GM12878 (cell line): Measurements from ENCODE around the gene PLEKHG4B. TPM values are rescaled to one million over a fixed set of nuclear protein-coding genes. Genes with fewer than 3 reads are reported as not detected.

Source experiments
- ATAC-seq: fragments of 200-7000 bp; cut with Tn5 transposase; 3 replicates; pipeline ENCODE4 v1.9.1; 2020; ENCODE audit warnings: mild to moderate bottlenecking, moderate library complexity
- BruUV-seq: library from RNA; stranded (reverse); fragments of 400-500 nt; replicated peaks from 2 replicates; lab custom pipeline; 2021; lab: Mats Ljungman, UMichigan
- CTCF ChIA-PET: fragments of 300-600 bp; sonication (Branson Sonifier 250); formaldehyde crosslinking; extraction: SDS; loops from one replicate; lab custom pipeline; 2021; ENCODE audit warnings: inconsistent platforms; lab: Yijun Ruan, JAX
- POLR2A ChIA-PET: fragments of 350-600 bp; formaldehyde crosslinking; extraction: SDS; loops from one replicate; lab custom pipeline; 2021; ENCODE audit warnings: inconsistent platforms; lab: Charles Lee
- RAD21 ChIA-PET: fragments of 300-600 bp; sonication (Branson Sonifier 250); formaldehyde crosslinking; loops from one replicate; lab custom pipeline; 2023; ENCODE audit warnings: antibody characterized with exemption; ENCODE audit not compliant: unreplicated experiment; lab: Charles Lee
- SMC1A ChIA-PET: fragments of 300-600 bp; sonication (Branson Sonifier 250); formaldehyde crosslinking; loops from one replicate; lab custom pipeline; 2023; ENCODE audit not compliant: unreplicated experiment, uncharacterized antibody; lab: Charles Lee
- DNase-seq: peaks from one replicate; pipeline ENCODE4 v3.0.0-alpha.2; 2011; ENCODE audit warnings: low read depth, low spot score
- FAIRE-seq: peaks from 3 replicates; lab custom pipeline; 2011; peaks lifted over from hg19 to GRCh38; lab: Jason Lieb, UNC
- H2AFZ ChIP-seq: 2 replicates; pipeline ENCODE4 v1.6.0; 2011; ENCODE audit warnings: low read depth, low read length, control low read depth; ENCODE audit not compliant: control insufficient read depth
- H3K27ac ChIP-seq: 2 replicates; pipeline ENCODE4 v1.5.1; 2011; ENCODE audit warnings: control low read depth; ENCODE audit not compliant: control insufficient read depth, insufficient read depth
- H3K27me3 ChIP-seq, 2 experiments: replicated peaks in 1 of 2; 2 replicates each; pipeline versions ENCODE4 v1.6.0 to v1.6.1; 2011; ENCODE audit warnings: low read length in 1 of 2; ENCODE audit not compliant: control insufficient read depth in 2 of 2, insufficient read depth in 2 of 2
- H3K36me3 ChIP-seq, 2 experiments: 2 replicates each; pipeline ENCODE4 v1.5.1; 2011; ENCODE audit warnings: low read length in 1 of 2; ENCODE audit not compliant: control insufficient read depth in 2 of 2, insufficient read depth in 2 of 2
- H3K4me1 ChIP-seq: 2 replicates; pipeline ENCODE4 v1.6.1; 2011; ENCODE audit warnings: mild to moderate bottlenecking, low read length, moderate library complexity, mixed read lengths; ENCODE audit not compliant: control insufficient read depth, insufficient read depth
- H3K4me2 ChIP-seq: 2 replicates; pipeline ENCODE4 v1.6.0; 2011; ENCODE audit warnings: control low read depth; ENCODE audit not compliant: control insufficient read depth, insufficient read depth
- H3K4me3 ChIP-seq: fragments of 200-600 bp; sonication (generic); 2 replicates; pipeline ENCODE4 v1.5.1; 2016
- H3K79me2 ChIP-seq: 2 replicates; pipeline ENCODE4 v1.6.0; 2011; ENCODE audit warnings: low read length; ENCODE audit not compliant: control insufficient read depth, insufficient read depth
- H3K9ac ChIP-seq: 2 replicates; pipeline ENCODE4 v1.8.0; 2011; ENCODE audit warnings: low read length, control low read depth, mixed read lengths; ENCODE audit not compliant: control insufficient read depth, insufficient read depth
- H3K9me3 ChIP-seq: replicated peaks from 3 replicates; pipeline ENCODE4 v1.5.1; 2011; ENCODE audit warnings: mild to moderate bottlenecking, low read length; ENCODE audit not compliant: control insufficient read depth, insufficient read depth
- H4K20me1 ChIP-seq: 2 replicates; pipeline ENCODE4 v1.6.0; 2011; ENCODE audit not compliant: control insufficient read depth, insufficient read depth
- BRCA1 ChIP-seq: IDR thresholded peaks from 2 replicates; pipeline ENCODE4 v1.6.1; 2011; ENCODE audit warnings: low read depth, low read length, improper control_type of control experiment
- CBFB ChIP-seq: IDR thresholded peaks from 2 replicates; pipeline ENCODE4 v1.6.1; 2016; ENCODE audit warnings: antibody characterized with exemption, low read depth
- CBX3 ChIP-seq: fragments of 200-600 bp; sonication (generic); IDR thresholded peaks from 2 replicates; pipeline ENCODE4 v1.6.1; 2016; ENCODE audit warnings: low read depth, borderline replicate concordance
- CBX5 ChIP-seq: sonication (generic); IDR thresholded peaks from 2 replicates; pipeline ENCODE4 v1.6.1; 2016; ENCODE audit warnings: low read depth, moderate library complexity, mild to moderate bottlenecking, inconsistent platforms
- CEBPZ ChIP-seq: fragments of 150-350 bp; IDR thresholded peaks from 2 replicates; pipeline ENCODE4 v1.6.1; 2016; ENCODE audit warnings: low read depth, low read length
- CHD4 ChIP-seq: fragments of 200-600 bp; sonication (generic); IDR thresholded peaks from 2 replicates; pipeline ENCODE4 v1.6.1; 2016; ENCODE audit warnings: mild to moderate bottlenecking
- DPF2 ChIP-seq: fragments of 450-650 bp; IDR thresholded peaks from 2 replicates; pipeline ENCODE4 v1.6.1; 2017; ENCODE audit warnings: mild to moderate bottlenecking
- HSF1 ChIP-seq: fragments of 150-350 bp; IDR thresholded peaks from 2 replicates; pipeline ENCODE4 v1.6.1; 2014; ENCODE audit warnings: mild to moderate bottlenecking, low read depth, low read length
- IRF4 ChIP-seq: IDR thresholded peaks from 2 replicates; pipeline ENCODE4 v1.6.1; 2011; ENCODE audit warnings: low read depth, low read length
- NR2C1 ChIP-seq: fragments of 450-650 bp; IDR thresholded peaks from 2 replicates; pipeline ENCODE4 v1.6.1; 2017; ENCODE audit warnings: antibody characterized with exemption, mild to moderate bottlenecking, moderate library complexity
- NR2F1 ChIP-seq: fragments of 450-650 bp; conservative IDR thresholded peaks from 2 replicates; pipeline ENCODE4 v1.6.1; 2017; ENCODE audit warnings: mild to moderate bottlenecking
- RBBP5 ChIP-seq: fragments of 200-600 bp; sonication (generic); conservative IDR thresholded peaks from 2 replicates; pipeline ENCODE4 v1.6.1; 2016
- WGBS: methylation state at CpG from one replicate; pipeline ENCODE4 v1.1.6; 2016; ENCODE audit warnings: low lambda C conversion rate; ENCODE audit not compliant: insufficient replicate concordance, insufficient coverage; ENCODE audit errors: missing lambda C conversion rate; 5-methylcytosine and 5-hydroxymethylcytosine counted together
- in situ Hi-C: fragments of 300-500 bp; cut with MboI; formaldehyde crosslinking; loops from 9 replicates; pipeline ENCODE4 v1.14.3; 2018; ENCODE audit warnings: mixed read lengths
- intact Hi-C: fragments of 100-400 bp; cut with micrococcal nuclease; formaldehyde crosslinking; loops from one replicate; pipeline ENCODE4 v1.14.2; 2022; ENCODE audit not compliant: unreplicated experiment
- polyA plus RNA-seq, 11 experiments: library from polyadenylated mRNA; depleted of rRNA in 4 of 11; unstranded in 6 of 11; stranded (reverse) in 5 of 11; fragments of >200 nt; fragmentation: Nextera tagmentation in 4 of 11; fragmentation: Illumina TruSeq in 1 of 11; extraction: Ambion mirVana in 4 of 11; extraction: Trizol in 1 of 11; gene quantifications; 1 replicate in 1 of 11; 2 replicates in 10 of 11; pipeline versions ENCODE4 v1.2.1 to v1.2.3, GENCODE V29; 2011 to 2016; ENCODE audit warnings: inconsistent platforms in 2 of 11, missing spikeins in 2 of 11, low read depth in 1 of 11
- total RNA-seq, 4 experiments: library from RNA; depleted of rRNA in 3 of 4; stranded (reverse); fragments of >200 nt in 3 of 4; fragmentation: Illumina TruSeq in 1 of 4; extraction: Trizol in 1 of 4; gene quantifications; 2 replicates each; pipeline versions ENCODE4 v1.2.1 to v1.2.3, GENCODE V29; 2013 to 2021

The PLEKHG4B gene
- total and polyA plus RNA-seq, 10 of the 15 experiments (the other 5 are each of a cell fraction or from before 2014, with no cell fraction given): under 0.01 to 0.05 (median 0.01) TPM; not detected in 6

GRCh38 chr5:89337-90286 is 2.4 kb upstream of the PLEKHG4B start:
- ChIA-PET POLR2A (no interaction called here), SMC1A (no interaction called here)
- in situ Hi-C loops: no loop called here

DNA sequence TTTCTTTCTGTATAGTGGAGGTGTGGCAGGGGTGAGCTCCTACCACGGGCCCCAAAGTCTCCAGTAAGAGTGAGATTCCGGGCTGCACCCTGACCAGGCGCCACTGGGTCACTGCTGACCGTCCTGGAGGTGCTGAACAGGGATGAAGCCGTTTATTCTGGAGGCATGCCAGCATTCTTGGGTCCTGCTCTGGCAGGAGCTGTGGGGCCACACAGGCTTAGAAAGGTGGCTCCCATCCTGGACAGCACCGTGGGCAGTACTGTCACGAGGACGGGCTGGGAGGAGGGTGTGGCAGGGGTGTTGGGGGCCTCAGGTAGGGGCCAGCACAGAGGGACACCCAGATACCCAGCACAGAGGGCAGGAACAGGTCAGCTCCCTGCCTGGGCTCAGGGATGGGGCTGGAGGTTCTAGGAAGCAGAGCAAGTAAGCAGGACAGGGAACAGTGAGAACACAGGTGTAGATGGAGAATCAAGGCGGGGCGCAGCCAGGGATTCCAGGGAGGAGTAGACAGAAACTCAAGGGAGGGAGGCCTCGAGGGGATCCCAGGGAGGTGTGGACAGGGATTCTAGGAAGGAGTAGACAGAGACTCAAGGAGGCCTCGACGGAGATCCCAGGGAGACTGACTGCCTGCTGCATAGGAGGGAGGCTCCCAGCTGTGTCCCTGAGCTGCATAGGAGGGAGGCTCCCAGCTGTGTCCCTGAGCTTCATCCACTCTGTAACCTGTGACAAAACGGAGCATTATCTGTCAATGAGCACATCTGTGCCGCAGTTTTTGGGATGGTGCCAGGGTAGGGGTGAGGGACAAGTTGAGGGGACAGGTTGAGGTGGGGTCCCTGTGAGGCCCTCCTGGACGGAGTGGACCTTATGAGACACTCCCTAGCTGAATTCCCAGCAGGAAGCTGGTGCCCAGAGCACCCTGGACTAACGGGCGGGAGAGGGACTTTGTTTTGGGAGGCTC is 1.1 kb upstream of the PLEKHG4B start:
- Histone ChIP-seq H3K79me2 (no peaks in the 10 kb centered on the region), H2AFZ (no peak overlapping the region), H3K4me1 (no peaks in the 10 kb centered on the region), H4K20me1 (no peaks in the 10 kb centered on the region), H3K27ac (no peak overlapping the region), H3K4me3 (no peak overlapping the region), H3K36me3 (no peaks in the 10 kb centered on the region; a peak in 1 of 4 replicates), H3K9ac (no peak overlapping the region), H3K4me2 (no peak overlapping the region), H3K27me3 (peaks cover 4 to 11% of the 10 kb centered on the region in 2 experiments; a peak in 3 of 4 replicates), H3K9me3 (no peaks in the 10 kb centered on the region)
- no peak for ATAC-seq
- POLR2A ChIA-PET: no interaction called here
- CTCF ChIA-PET: no interaction called here
- SMC1A ChIA-PET: no interaction called here
- RAD21 ChIA-PET: no interaction called here
- in situ Hi-C loops (no loop called here), intact Hi-C loops (no loop called here)
- 30% methylated on average over 18 of the region's 18 CpGs for WGBS
- DNase-seq: no peak
- no peak for FAIRE-seq
- BruUV-seq: no TSS peak
- TF ChIP-seq CEBPZ: no peak
- no peak for TF ChIP-seq HSF1
- TF ChIP-seq RBBP5: no peak
- TF ChIP-seq NR2C1: no peak
- no peak for TF ChIP-seq DPF2
- TF ChIP-seq IRF4: no peak
- TF ChIP-seq CBX5: no peak

More at GRCh38 chr5:89337-90286, 2.4 kb upstream of the PLEKHG4B start:
- H3K27ac ChIP-seq: no peak overlapping the region
- intact Hi-C loops: no loop called here
- no peaks in the 10 kb centered on the region for H4K20me1 ChIP-seq
- H3K27me3 ChIP-seq: peaks cover 4 to 11% of the 10 kb centered on the region in 2 experiments; a peak in 3 of 4 replicates
- no peaks in the 10 kb centered on the region for H3K79me2 ChIP-seq
- no peak overlapping the region for H3K4me3 ChIP-seq
- no peak for FAIRE-seq
- BruUV-seq: no TSS peak
- TF ChIP-seq NR2F1 (no peak), RBBP5 (no peak), CBX3 (no peak), CBX5 (no peak), BRCA1 (no peak), CHD4 (no peak), CBFB (no peak)
- no peak overlapping the region for H3K4me2 ChIP-seq
- no peak for DNase-seq
- ChIA-PET RAD21 (no interaction called here), CTCF (no interaction called here)
- no peaks in the 10 kb centered on the region for H3K4me1 ChIP-seq
- H2AFZ ChIP-seq: no peak overlapping the region
- H3K9me3 ChIP-seq: no peaks in the 10 kb centered on the region
- no peak overlapping the region for H3K9ac ChIP-seq
- no peaks in the 10 kb centered on the region; a peak in 1 of 4 replicates for H3K36me3 ChIP-seq
- WGBS: 45% methylated on average over 16 of the region's 17 CpGs
- no peak for ATAC-seq
